BJ (cell line): ENCODE data around the gene SPATA16. TPM values are rescaled to one million over a fixed set of nuclear protein-coding genes. Genes with fewer than 3 reads are reported as not detected.

Experiments used
- CTCF ChIA-PET: fragments of 350-600 bp; formaldehyde crosslinking; extraction: SDS; loops from one replicate; lab custom pipeline; 2021; ENCODE audit warnings: antibody characterized with exemption, inconsistent platforms; lab: Yijun Ruan, JAX
- POLR2A ChIA-PET: fragments of 300-600 bp; sonication (Branson Sonifier 250); formaldehyde crosslinking; extraction: SDS; loops from one replicate; lab custom pipeline; 2021; ENCODE audit warnings: antibody characterized with exemption; lab: Charles Lee
- DNase-seq: peaks from one replicate; pipeline ENCODE4 v3.0.0-alpha.2; 2011; ENCODE audit warnings: low read depth
- H3K27me3 ChIP-seq: 2 replicates; pipeline ENCODE4 v1.6.0; 2011; ENCODE audit warnings: low read length; ENCODE audit not compliant: control insufficient read depth, insufficient read depth
- H3K36me3 ChIP-seq: 2 replicates; pipeline ENCODE4 v1.5.1; 2011; ENCODE audit warnings: low read length; ENCODE audit not compliant: control insufficient read depth, insufficient read depth
- H3K4me3 ChIP-seq: 2 replicates; pipeline ENCODE4 v1.5.1; 2011; ENCODE audit warnings: low read depth, mild to moderate bottlenecking, control low read depth, low read length
- polyA plus RNA-seq: library from polyadenylated mRNA; depleted of rRNA; stranded (reverse); fragments of >200 nt; gene quantifications from 2 replicates; pipeline ENCODE4 v1.2.3, GENCODE V29; 2011
- TF ChIP-seq, protein P1 (sequence below): IDR thresholded peaks from 2 replicates; pipeline ENCODE4 v1.5.1; 2011; ENCODE audit warnings: low read depth, mild to moderate bottlenecking, control low read depth, inconsistent platforms, low read length, moderate library complexity; ENCODE audit not compliant: insufficient read depth

SPATA16 gene
- polyA plus RNA-seq, 1 experiment = not detected

DNA sequence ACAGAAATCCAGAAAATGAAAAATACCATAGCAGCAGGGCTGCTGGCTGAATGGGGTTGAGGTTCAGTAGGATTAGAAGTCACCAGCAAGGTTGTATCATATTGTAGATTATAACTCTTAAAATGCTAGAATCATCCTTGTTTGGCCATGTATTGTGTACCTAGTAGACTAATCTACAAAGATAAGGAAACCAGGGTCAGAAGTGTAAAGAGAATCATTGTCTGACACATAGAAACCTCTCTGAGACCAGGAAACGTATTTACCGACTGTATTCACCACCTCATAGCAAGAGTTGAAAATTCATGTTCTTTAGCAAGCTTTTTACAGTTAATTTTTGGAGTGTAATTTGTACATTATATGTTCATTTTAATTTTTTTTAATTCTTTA lies 221.7 kb downstream of the SPATA16 start:
- TF ChIP-seq, protein P1, sequence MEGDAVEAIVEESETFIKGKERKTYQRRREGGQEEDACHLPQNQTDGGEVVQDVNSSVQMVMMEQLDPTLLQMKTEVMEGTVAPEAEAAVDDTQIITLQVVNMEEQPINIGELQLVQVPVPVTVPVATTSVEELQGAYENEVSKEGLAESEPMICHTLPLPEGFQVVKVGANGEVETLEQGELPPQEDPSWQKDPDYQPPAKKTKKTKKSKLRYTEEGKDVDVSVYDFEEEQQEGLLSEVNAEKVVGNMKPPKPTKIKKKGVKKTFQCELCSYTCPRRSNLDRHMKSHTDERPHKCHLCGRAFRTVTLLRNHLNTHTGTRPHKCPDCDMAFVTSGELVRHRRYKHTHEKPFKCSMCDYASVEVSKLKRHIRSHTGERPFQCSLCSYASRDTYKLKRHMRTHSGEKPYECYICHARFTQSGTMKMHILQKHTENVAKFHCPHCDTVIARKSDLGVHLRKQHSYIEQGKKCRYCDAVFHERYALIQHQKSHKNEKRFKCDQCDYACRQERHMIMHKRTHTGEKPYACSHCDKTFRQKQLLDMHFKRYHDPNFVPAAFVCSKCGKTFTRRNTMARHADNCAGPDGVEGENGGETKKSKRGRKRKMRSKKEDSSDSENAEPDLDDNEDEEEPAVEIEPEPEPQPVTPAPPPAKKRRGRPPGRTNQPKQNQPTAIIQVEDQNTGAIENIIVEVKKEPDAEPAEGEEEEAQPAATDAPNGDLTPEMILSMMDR = no peak
- Histone ChIP-seq H3K27me3 (no peaks in the 10 kb centered on the region), H3K4me3 (no peak overlapping the region), H3K36me3 (no peaks in the 10 kb centered on the region)
- no peak for DNase-seq
- POLR2A ChIA-PET = no interaction called here
- CTCF ChIA-PET = no interaction called here

DNA sequence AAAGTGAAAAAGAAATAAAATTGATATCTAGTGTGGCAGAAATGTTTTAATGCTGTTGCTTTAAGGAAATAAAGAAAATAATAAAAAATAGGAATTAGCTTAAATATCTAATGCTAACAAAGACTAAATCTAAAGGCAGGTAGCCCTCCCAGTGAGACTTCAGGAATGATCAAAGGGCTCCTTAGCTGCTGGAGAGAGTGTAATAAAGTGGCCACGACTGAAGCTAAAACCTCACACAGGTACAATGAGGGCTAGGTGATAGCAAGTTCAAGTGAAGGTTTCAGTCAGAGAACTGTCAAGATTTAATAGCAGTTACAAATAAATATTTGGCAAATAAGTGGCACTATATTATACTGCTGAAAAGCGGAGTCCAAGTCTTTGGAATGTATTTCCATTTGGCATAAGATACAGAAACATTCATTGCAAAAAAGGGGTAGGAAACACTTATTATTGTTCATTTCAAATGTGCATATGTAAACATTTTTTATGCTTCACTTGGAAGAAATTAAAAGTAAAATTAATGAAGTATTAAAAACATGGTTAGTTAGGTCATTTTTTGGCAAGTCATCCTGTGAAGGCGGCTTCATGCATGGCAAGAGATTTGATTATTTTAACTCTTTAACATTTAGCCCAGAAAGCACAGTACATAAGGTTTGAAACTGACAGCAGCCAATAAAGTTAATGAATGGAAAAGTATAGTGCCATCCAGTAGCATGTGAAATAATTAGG lies 222.3 kb downstream of the SPATA16 start:
- Histone ChIP-seq H3K4me3 (no peak overlapping the region), H3K36me3 (no peaks in the 10 kb centered on the region), H3K27me3 (no peaks in the 10 kb centered on the region)
- ChIA-PET POLR2A (no interaction called here), CTCF (no interaction called here)
- TF ChIP-seq, protein P1 = no peak
- no peak for DNase-seq

DNA sequence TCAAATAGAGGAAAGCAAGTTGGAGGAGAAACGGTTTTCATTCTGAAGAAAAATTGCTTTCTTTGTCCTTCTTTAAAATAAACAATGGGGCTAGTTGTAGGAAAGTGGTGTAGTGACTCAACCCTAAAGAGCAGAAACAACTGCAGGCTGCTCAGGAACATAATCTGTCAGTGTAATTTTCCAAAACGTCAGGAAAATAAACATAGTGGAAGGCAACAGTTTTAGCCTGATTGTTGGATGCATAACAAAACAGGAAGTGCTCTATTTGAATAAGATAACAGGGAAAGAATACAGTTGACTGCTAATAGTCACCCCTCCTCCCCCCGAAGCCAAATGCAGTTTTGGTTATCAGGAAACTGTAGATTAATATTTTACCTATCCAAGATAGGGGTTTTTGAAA lies 222.9 kb downstream of the SPATA16 start:
- POLR2A ChIA-PET = no interaction called here
- Histone ChIP-seq H3K4me3 (no peak overlapping the region), H3K27me3 (no peaks in the 10 kb centered on the region), H3K36me3 (no peaks in the 10 kb centered on the region)
- no peak for DNase-seq
- CTCF ChIA-PET = no interaction called here
- TF ChIP-seq, protein P1 = no peak

DNA sequence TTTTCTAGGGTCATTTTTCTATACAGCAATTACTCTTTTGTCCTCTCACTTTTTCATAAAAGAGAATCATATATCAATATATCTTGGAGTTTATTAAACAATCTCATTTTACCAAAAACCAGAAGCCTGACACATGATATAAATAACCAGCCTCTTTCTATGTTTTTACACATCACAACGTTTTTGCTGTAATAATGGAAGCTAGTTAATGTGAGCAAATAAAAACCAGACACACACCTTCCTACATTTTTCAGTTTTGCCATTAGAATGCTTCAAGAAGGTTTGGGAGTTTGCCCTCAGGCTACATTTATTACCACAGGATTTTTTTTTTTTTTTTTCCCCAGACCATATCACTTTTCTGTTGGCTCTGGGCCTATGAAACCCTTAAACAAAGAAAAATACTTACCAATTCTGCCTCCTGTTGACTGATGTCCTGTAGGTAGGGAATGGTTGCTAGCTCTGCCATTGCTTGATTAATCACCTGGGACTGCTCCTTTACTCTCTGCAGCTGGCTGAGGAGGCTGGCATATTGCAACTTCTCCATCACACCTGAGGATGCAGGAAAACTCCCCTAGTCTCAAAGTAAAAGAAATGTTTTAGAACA lies 225.0 kb downstream of the SPATA16 start:
- Histone ChIP-seq H3K27me3 (no peaks in the 10 kb centered on the region), H3K4me3 (no peak overlapping the region), H3K36me3 (no peaks in the 10 kb centered on the region)
- ChIA-PET POLR2A (no interaction called here), CTCF (interaction anchor here (0.6 kb wide), 1 partner anchor 18 kb away, joined by 4 read pairs; no protein-coding TSS in a partner anchor)
- TF ChIP-seq, protein P1 = no peak
- DNase-seq = no peak

DNA sequence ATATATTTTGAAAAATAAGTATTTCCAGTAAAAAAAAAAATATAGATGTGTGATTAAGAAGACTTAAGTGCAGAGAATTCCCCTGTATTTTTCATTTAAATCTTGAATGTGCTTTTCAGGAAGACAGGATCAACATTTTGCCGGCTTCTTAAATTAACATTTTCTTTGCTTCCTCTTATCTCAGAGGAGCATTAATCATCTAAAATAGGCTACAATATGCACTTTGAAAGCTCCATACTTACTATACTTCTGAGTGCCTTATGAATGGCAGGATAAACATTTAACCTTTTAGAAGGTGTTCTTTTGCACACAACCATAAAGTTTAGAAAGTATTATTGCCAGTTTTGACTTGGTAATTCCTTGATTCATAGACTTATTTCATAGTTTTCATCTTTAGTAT lies 226.2 kb downstream of the SPATA16 start:
- CTCF ChIA-PET = no interaction called here
- TF ChIP-seq, protein P1 = no peak

More for the DNA sequence above, 226.2 kb downstream of the SPATA16 start:
- no peaks in the 10 kb centered on the region for H3K36me3 ChIP-seq
- H3K4me3 ChIP-seq = no peak overlapping the region
- DNase-seq = no peak
- POLR2A ChIA-PET = no interaction called here
- no peaks in the 10 kb centered on the region for H3K27me3 ChIP-seq
